ENCODE data around the gene CGREF1.

Gene CGREF1

DNA sequence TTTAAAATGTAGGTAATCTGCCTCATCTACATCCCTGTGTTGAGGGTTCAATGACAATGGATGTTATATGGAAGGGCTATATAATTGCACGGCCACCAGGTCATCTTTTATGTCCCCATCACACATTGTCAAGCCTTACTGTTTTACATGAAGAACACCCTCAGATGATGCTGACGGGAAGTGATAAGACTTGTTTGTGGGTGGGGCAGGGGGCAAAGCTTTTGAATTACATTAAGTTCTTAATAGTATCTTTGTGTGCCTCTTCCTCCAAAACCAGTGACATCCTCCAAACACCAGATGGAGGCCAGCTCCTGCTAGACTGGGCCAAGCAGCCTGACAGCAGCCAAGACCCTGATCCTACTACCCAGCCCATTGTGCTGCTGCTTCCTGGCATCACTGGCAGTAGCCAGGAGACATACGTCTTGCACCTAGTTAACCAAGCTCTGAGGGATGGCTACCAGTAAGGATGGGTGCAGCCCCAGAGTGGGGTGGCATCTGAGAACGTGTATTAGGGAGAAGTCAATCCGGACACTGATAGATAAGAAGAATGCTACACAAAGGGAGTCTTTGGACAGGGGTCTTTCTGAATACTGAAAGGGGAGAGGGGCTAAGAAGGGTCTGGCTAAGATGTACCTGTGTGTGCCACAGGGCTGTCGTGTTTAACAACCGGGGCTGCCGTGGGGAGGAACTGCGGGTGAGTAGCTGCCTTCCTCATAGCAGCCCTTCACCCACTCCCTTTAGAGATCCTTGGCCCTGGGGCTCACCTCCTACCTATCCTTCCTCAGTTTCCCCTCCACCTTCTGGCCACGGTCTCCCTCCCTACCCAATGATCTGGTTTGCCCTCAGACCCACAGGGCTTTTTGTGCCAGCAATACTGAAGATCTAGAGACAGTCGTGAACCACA lies 10.0 kb upstream of the CGREF1 start:
- TF ChIP-seq, protein P1, sequence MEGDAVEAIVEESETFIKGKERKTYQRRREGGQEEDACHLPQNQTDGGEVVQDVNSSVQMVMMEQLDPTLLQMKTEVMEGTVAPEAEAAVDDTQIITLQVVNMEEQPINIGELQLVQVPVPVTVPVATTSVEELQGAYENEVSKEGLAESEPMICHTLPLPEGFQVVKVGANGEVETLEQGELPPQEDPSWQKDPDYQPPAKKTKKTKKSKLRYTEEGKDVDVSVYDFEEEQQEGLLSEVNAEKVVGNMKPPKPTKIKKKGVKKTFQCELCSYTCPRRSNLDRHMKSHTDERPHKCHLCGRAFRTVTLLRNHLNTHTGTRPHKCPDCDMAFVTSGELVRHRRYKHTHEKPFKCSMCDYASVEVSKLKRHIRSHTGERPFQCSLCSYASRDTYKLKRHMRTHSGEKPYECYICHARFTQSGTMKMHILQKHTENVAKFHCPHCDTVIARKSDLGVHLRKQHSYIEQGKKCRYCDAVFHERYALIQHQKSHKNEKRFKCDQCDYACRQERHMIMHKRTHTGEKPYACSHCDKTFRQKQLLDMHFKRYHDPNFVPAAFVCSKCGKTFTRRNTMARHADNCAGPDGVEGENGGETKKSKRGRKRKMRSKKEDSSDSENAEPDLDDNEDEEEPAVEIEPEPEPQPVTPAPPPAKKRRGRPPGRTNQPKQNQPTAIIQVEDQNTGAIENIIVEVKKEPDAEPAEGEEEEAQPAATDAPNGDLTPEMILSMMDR (conservative IDR thresholded peaks at IDR 0.05) = no peak
- H3K27ac ChIP-seq = no peak overlapping the region

DNA sequence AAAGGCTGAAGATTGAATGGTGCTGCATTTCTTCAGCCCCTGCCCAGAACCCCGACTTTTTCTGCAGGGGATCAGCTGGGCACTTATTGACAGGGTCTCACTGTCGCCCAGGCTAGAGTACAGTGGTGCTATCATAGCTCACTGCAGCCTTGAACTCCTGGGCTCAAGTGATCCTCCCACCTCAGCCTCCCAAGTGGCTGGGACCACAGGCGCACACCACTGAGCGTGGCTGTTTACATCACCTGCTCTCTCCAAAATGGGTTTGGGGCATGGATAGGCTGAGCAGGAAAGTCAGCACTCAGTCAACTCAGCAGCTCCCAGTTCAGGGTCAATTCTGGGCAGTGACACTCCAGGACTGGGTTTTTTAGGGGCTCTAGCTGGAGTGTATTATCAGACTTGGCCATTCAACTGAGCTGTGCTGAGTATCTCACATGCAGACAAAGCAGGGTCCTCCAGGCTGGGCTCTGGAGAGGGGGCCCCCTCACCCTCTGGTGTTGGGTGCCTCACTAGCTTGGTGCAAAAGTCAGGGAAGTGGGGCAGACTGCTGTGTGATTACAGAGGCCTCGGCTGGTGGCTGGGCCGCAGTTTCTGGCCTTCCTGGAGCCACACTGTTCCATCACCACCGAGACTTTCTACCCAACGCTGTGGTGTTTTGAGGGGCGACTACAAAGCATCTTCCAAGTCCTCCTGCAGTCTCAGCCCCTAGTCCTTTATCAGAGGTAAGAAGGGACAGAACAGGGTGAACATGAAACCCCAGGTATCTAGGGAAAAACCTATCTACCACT lies 9.1 kb upstream of the CGREF1 start:
- TF ChIP-seq, protein P1 (conservative IDR thresholded peaks at IDR 0.05) = no peak
- H3K27ac ChIP-seq = no peak overlapping the region

DNA sequence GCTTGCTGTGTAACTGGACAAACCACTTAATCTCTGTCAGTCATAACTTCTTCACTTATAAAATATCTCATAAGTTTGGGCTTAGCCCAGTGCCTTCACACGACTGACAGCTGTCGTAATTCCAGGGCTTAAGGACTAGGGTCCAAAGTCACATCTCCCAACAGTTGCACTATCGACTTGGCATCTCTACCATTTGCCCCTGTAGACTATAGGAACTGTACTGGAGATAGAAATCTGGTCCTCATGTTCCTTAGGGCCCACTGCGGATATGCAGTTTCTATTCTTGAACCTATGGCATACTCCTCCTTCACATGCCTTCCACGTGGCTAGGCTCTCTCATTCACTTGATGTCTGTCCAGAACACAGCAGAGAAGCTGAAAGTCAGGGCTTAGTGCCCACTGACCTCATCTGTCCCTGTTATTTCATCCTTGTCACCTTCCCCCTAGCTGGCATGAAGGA lies 7.4 kb upstream of the CGREF1 start:
- TF ChIP-seq, protein P1 (conservative IDR thresholded peaks at IDR 0.05) = no peak
- H3K27ac ChIP-seq = peak overlapping the region; percentile 40

DNA sequence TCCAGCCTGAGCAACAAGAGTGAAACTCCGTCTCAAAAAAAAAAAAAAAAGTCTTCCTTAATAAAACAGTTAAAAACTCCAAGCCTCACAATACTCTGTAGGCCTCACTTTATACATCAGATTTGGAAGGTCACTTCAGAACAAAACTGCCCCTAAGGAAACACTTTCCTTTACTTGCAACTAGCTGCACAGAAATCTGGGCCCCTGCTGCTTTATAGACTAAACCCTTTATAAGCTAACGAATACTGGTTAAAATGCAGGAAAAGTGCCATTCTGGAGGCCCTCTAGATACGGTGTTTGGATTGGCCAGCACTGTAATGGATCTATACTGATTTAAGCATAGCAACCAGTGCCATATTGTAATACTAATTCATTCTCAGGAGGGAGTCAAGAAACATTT lies 6.2 kb upstream of the CGREF1 start:
- H3K27ac ChIP-seq = no peak overlapping the region
- TF ChIP-seq, protein P1 (conservative IDR thresholded peaks at IDR 0.05) = no peak

DNA sequence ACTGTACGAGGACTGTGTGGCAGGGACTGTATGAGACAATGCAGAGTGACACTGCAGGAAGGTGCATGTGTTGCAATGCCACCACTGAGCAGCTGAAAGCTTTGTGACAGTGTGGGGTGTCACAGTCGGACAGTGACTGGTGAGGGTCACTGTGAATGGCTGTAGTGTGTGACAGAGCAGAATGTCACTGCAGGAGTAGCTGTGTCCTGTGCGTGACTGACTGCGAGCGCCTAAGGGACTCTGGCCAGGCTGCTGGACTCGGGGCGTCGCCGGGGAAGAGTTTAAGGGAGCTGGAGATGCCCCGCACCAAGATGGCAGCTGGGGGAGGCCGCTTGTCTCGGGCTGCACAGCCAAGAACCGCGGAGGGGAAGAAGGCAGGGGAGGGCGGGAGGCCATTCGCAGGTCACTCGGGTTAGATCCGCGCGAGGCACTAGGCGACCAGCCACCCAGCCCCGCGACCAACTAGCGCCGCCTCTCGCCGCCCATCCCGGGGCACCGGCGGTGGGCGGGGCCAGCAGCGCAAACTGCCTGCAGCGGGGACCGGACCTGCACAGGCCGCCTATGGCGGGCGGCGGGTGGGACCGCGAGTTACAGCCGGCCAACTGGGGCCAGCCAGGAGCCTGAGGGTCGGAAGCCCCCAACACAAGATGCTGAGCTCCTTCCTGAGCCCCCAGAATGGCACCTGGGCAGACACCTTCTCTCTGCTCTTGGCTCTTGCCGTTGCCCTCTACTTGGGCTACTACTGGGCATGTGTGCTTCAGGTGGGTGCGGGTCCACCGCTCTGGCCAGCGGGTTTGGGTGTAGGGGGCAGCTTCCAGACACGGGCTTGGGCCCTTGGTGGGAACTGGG lies 4.6 kb upstream of the CGREF1 start, which contains the start of gene ABHD1:
Gene ABHD1 (plus strand): TSS at position 514 of the 849 bp plus-strand sequence. CDS start 134 bp downstream, at position 648.
- TF ChIP-seq, protein P1 (conservative IDR thresholded peaks at IDR 0.05) = no peak
- peak within 1 kb of the TSS; percentile 65 for H3K27ac ChIP-seq

DNA sequence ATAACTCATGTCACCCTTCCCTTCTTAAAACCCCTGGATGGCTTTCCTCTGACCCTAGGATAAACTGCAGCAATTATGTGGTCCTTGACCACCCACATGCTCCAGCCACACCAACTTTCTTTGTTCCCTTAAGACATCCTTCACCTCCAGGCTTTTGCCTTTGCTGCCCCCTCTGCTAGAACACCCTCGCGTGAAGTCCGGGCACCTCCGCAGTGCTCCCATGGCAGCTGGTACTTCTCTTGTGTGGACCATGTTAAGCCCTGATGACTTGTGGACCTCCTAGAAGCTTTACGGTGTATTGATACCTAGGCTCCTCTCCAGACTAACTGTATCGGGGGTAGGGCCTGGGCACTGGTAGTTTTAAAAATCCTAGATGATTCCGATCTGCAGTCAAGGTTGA lies 3.9 kb upstream of the CGREF1 start:
- H3K27ac ChIP-seq = peak overlapping the region; percentile 65; the same call in 1 of the 2 replicates
- TF ChIP-seq, protein P1 (conservative IDR thresholded peaks at IDR 0.05) = no peak
